ENCODE data around the gene ADORA1.

Gene ADORA1

GRCh38 chr1:203210988-203211387 is 83.5 kb downstream of the ADORA1 start:
- Histone ChIP-seq H3K36me3 (no peaks in the 10 kb centered on the region), H3K9ac (no peak overlapping the region), H4K20me1 (no peaks in the 10 kb centered on the region), H3K4me3 (no peak overlapping the region), H3K27me3 (no peaks in the 10 kb centered on the region), H3K4me2 (no peak overlapping the region), H3K4me1 (peaks cover 41% of the 10 kb centered on the region), H3K27ac (no peak overlapping the region), H3K9me3 (no peaks in the 10 kb centered on the region)
- TF ChIP-seq Cebpa-rat (IDR thresholded peaks at IDR 0.05) = no peak

DNA sequence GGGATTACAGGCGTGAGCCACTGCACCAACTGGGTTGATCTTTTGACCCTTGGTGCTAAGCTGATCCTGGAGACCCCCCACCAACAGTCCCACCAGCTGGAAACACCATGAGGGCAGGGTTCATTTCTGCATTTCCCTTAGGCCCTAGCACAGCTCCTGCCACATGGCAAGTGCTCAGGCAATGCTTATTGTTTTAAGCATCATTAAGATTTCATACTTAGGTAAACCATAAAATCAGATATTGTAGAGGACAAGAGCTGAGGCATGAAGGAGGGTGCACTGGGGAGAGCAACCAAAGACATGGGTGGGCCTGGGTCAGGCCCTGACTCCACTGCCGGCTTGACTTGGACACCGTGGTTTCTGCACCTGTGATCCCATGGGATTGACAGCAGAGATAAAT is 84.3 kb downstream of the ADORA1 start:
- no peak for TF ChIP-seq Cebpa-rat (IDR thresholded peaks at IDR 0.05)
- Histone ChIP-seq H3K27ac (no peak overlapping the region), H3K4me2 (no peak overlapping the region), H3K4me1 (peaks cover 50% of the 10 kb centered on the region), H3K27me3 (no peaks in the 10 kb centered on the region), H3K4me3 (no peak overlapping the region), H3K36me3 (no peaks in the 10 kb centered on the region), H3K9ac (no peak overlapping the region), H3K9me3 (no peaks in the 10 kb centered on the region), H4K20me1 (no peaks in the 10 kb centered on the region)

GRCh38 chr1:203213126-203213525 is 85.6 kb downstream of the ADORA1 start:
- Histone ChIP-seq H3K4me2 (no peak overlapping the region), H4K20me1 (no peaks in the 10 kb centered on the region), H3K27me3 (no peaks in the 10 kb centered on the region), H3K4me3 (no peak overlapping the region), H3K36me3 (no peaks in the 10 kb centered on the region), H3K9ac (no peak overlapping the region), H3K9me3 (no peaks in the 10 kb centered on the region), H3K4me1 (peaks cover 55% of the 10 kb centered on the region), H3K27ac (0 out of 2 replicates have a peak overlapping the region, but pooled peaks have one; percentile 6)
- no peak for TF ChIP-seq Cebpa-rat (IDR thresholded peaks at IDR 0.05)

DNA sequence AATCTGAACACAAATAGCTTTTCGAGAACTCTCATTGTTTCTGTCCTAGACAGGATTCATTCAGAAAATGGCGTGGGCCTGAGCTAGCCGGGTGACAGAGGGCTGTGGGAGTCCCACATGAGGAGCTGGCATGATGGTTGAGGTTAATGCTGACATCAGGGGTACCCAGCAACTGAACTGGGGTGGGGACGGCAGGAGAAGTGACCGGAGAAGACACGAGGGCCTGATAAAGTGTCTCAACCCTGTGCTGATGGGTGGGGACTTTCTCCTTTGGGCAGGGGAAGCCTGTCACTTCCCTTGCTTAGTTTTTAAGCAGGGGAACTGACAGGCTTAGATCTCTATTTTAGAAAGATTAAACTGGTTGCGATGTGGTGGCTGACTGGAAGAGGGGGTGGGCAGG is 87.3 kb downstream of the ADORA1 start:
- Histone ChIP-seq H3K4me3 (no peak overlapping the region), H3K4me1 (peaks cover 55% of the 10 kb centered on the region), H3K27me3 (no peaks in the 10 kb centered on the region), H3K36me3 (no peaks in the 10 kb centered on the region), H3K9me3 (no peaks in the 10 kb centered on the region), H3K9ac (peak overlapping the region; percentile 70), H3K27ac (peak overlapping the region; percentile 80), H3K4me2 (peak overlapping the region; percentile 82), H4K20me1 (no peaks in the 10 kb centered on the region)
- no peak for TF ChIP-seq Cebpa-rat (IDR thresholded peaks at IDR 0.05)

- peak overlapping the region; percentile 70 for H3K9ac ChIP-seq
- H3K4me2 ChIP-seq = peak overlapping the region; percentile 82
- no peaks in the 10 kb centered on the region for H4K20me1 ChIP-seq
- H3K4me1 ChIP-seq = peaks cover 55% of the 10 kb centered on the region
- no peaks in the 10 kb centered on the region for H3K9me3 ChIP-seq
- no peaks in the 10 kb centered on the region for H3K36me3 ChIP-seq
- no peak for TF ChIP-seq Cebpa-rat (IDR thresholded peaks at IDR 0.05)
- peak overlapping the region; percentile 80 for H3K27ac ChIP-seq
- H3K27me3 ChIP-seq = no peaks in the 10 kb centered on the region
- H3K4me3 ChIP-seq = no peak overlapping the region; the same call in 1 of the 2 replicates
Measured at GRCh38 chr1:203215573-203215972, 88.0 kb downstream of the ADORA1 start.

DNA sequence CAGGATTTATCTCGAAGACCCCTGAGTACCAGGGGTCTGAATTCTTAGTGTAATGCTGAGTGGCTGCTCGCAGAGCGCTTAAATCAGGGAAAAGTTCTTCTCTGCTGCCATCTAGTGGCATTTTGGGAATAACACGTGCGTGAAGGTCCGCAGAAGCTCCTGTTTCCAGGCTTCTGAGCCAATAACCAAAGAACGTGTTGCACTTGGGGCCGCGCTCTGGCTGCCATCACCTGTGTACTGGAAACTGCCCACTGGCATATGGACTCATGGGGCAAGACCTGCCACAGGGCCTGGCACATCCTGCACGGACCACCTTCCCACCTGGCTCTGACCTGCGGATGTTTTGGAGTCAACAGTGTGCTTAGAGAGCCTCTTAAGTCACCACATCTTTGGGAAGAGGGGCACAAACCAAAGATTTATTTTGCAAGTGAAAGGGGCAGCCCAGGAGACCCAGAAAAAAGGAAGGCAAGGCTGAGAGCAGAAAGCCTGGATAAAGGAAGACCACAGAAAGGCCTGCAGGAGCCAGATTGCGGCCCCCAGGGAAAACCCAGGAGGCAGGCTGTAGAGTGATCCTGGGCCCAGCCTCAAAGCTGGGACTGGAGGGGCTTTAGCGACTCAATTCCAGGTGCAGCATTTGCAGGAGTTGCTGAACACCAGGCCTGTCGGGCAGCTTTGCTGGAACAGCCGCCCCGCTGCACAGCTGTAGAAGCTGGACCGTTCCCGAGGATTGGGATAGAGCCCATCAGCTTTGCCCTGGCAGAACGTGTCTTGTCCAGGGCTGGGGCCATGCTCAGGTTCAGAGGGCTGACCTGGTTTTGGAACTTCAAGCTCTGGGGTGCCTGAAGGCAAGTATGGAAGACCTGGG is 89.0 kb downstream of the ADORA1 start:
- Histone ChIP-seq H3K4me1 (peaks cover 55% of the 10 kb centered on the region), H3K27ac (peak overlapping the region; percentile 80; the same call in 1 of the 2 replicates), H3K4me3 (no peak overlapping the region), H3K9ac (no peak overlapping the region), H3K27me3 (no peaks in the 10 kb centered on the region), H3K36me3 (no peaks in the 10 kb centered on the region), H3K9me3 (no peaks in the 10 kb centered on the region), H3K4me2 (peak overlapping the region; percentile 82), H4K20me1 (no peaks in the 10 kb centered on the region)
- no peak for TF ChIP-seq Cebpa-rat (IDR thresholded peaks at IDR 0.05)

Measured in BLaER1 (cell line).